Measurements from ENCODE around the gene MC1R.
"Not testable (repeated sequence)": the region's sequence is repeated elsewhere in the genome, so short reads cannot be mapped to it uniquely, and the experiment has no call there.

The MC1R gene

DNA sequence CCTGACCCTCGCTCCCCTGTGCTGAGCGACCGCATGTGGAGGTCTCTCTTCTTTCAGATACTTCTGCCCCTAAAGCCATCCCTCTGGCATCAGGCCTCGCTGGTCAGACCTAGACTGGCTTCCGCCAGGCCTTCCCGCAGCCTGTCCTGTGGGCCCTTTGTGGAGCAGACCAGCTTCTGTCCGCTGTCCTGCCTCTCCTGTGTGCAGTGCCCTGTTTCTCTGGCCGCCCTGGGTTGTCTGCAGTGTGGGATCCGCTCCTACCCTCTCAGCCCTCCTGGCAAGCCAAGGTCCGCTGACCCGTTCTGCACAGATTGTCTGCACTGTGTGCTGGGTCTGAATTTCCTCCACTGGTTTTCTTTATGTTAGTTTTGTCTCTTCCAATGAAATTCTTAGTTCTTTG lies 21.5 kb upstream of the MC1R start:
- DNase-seq, result no peak

DNA sequence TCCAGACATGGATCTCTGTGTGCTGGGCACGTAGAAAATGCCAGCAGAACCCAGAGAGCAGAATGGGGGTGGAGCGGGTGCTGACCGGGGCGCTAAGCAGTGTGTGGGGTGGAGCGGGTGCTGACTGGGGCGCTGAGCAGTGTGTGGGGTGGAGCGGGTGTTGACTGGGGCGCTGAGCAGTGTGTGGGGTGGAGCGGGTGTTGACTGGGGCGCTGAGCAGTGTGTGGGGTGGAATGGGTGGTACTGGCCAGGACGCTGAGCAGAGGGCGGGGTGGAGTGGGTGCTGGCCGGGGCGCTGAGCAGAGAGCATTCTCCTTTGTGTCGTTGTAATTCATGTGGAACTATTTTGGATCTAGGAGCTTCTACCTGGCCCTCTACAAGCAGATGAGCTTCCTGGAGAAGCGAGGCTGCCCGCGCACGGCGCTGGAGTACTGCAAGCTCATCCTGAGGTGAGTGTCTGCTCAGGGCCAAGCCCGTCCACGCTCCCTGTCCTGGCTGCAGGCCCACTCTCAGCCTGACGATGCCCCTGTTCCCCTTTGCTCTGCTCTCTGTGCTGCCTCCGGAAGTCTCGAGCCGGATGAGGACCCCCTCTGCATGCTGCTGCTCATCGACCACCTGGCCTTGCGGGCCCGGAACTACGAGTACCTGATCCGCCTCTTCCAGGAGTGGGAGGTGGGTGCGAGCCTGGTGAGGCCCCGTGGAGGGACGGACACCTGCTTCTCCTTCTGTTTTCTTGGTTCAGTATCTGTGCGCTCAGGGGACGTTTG lies 20.3 kb upstream of the MC1R start:
- no peak for DNase-seq

DNA sequence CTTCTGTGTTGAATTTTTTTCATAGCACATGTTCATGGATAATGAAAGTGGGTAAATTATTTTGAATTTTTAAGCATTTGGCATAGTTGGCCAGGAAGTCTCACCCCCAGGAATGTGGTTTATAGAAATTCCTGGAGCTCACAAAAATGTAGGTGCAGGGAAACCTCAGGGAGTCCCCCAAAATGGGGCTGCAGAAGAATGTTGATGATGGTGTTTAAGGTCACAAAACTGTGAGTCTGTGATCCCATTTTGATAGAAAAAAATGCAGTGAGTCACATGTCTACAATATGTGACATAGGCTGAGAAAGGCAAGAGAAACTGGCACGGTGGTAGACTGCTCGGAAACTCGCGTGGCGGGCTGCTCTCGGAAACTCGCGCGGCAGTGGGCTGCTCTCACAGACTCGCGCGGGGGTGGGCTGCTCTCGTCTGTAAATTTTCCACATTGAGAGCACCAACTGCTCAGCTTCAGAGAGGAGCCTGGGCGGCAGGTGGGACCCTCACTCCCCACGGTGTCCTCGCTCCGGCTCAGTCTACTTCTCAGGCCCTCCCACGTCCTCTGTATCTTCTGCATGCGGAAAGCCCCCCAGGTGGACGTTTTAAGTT lies 18.7 kb upstream of the MC1R start:
- DNase-seq, result no peak

DNA sequence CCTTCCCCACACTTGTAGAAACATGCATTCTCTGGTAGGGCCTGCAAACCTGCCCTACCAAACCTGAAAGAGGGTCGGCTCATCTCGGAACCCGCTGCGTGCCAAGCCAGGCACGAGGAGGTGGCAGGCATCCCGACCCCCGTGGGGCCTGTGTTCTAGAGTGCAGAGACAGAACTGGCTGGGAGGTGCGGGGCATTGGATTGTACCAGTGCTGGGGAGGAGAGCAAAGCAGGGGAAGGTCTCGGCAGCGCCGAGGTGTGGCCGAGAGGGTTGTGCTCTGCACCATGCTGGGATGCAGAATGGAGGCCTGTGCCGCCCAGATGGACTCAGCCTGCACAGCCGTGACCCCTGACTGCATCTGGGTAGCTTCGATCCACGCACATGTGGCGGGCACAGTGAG lies 17.8 kb upstream of the MC1R start:
- no peak for DNase-seq

DNA sequence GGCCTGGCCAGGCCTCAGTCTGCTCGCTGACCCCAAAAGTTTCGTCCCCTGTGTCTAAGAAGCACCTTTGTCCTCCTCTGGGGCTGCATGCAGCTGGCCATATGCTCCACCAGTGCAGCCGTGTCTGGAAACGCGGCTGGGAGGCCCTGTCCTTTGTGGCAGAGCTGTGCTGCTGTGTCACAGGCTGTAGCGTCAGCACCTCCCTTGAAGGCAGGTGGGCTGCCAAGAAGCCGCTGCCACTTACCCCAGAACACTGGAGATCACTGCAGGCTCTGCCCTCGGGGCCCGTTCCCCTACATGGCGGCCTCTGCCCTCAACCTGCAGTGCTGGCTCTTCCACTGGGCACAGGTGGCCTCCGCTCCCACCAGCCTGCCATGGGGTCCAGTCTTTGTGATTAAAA lies 15.7 kb upstream of the MC1R start:
- no peak for DNase-seq

DNA sequence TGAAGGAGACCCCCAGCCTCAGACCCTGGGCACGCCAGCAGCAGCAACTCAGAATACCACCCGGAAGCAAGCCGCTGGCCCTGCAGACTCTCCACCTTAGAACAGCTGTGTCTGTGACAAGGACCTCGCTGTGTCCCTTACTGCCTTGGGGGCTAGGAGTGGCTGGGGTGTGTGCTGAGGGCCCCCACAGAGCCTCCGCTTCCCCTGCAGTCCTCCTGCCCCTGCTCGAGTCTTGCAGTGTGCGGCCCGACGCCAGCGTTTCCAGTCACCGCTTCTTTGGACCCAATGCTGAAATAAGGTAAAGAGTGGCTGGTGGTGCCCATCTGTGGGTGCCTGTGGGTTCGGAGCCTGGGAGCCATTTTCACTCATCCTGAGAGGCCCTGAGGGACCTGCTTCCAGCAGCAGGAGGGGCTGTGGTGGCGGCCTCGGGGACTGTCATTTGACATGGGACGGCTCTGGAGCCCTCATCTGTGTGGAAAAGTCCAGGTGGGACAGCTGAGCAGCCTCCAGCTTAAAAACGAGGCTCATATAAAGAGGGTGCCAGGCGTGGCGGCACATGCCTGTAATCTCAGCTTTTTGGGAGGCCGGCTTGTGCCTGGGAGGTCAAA lies 14.7 kb upstream of the MC1R start:
- no peak for DNase-seq

DNA sequence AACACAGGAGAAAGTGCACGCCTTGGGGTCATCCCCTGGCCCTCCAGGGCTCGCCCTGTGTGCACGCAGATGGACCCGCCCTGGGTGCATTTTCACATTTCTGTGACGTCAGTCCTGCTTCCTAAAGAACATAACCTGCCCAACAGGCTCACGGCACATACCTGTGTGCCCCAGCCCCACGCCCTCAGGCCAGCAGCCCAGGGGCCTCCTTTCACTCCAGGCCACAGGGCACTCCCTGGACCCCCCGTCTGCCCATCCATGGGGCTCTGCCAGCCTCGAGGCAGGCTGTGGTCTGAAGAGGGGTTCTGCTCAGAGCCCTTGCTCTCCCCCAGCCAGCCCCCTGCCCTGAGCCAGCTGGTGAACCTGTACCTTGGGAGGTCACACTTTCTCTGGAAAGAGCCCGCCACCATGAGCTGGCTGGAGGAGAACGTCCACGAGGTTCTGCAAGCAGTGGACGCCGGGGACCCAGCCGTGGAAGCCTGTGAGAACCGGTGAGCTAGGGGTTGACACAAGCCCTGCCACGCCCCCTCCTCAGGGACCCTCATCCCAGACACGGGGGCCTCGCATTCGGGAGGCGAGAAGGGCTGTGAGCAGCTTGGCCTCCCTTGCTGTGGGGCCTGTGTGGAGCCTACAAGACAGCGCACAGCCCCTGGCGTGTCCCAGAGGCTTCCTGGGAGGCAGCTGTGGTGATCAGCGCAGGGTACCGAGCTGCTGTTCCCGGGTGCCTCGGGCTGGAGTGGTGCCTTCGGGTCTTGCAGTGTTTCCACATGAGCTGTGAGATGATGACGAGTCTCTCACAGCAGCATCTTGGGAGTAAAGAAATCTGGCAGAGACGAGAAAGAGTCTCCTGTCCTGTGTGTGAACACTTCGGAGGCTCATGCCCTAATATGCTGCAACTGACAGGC lies 13.8 kb upstream of the MC1R start:
- DNase-seq, result no peak

DNA sequence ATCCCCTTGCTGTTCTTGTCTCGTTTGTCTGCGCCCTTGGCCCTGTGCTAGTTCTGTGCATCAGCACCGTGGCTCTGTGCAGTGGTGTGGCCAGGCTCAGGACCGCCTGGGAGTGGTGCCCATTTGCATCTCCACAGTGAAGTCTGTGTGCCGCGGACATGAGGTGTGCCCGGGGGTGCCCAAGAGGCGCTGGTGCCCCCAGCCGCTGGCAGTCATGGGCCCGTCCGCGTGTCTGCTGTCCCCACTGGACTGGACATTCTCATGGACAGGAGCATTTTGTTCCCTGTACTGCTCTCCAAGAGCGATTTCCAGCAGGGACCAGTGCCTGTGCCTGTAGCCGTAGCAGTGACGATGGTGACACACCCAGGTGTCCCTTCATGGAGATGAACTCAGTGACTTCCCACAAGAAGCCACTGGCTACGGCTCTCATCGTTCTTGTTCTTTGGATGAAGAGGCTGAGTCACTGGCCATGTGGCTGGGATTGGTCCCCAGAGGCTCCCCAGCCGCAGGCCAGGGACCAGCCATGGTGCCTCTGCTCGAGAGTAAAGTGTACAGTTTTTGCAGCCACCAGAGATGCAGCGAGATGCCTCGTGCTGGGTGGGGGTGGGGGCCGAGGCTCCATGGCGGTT lies 13.0 kb upstream of the MC1R start:
- DNase-seq, result no peak

DNA sequence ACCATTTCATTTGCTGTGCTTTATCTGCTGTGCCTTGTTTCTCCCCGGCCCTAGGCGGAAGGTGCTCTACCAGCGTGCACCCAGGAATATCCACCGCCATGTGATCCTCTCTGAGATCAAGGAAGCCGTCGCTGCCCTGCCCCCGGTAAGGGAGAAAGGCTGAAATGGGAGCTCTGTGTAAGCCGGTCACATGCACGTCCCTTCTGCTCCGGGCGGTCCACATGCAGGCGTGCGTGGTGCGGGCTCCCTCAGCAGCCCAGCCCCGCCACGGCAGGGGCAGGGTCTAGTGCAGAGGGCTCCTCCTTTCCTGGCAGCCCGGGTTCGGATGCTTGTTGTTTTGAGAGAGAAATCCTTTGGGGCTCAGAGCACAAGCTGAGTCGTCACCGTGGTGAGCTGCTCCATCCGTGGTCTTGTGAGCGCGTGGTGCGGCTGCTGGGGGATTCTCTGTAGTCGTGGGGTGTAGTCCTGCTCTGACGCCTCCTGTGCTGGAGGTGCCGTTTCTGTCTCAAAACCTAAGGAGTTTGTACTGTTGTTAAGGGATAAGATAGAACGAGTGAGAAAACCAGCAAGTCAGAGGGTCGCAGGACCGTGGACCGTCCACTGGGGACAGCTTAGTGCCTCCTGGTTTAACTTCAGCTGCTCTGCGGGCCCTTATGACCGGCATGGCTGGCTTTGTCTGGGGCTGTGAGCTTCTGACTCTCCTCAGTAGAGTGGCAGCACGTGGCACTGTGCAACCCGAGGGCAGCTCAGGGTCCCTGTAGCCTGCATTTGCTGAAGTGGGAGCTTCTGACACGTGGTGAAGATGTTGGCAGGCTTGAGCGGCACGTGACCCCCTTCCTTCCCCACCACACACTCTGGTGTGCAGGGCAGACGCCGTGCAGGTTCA lies 12.3 kb upstream of the MC1R start:
- DNase-seq, result no peak

DNA sequence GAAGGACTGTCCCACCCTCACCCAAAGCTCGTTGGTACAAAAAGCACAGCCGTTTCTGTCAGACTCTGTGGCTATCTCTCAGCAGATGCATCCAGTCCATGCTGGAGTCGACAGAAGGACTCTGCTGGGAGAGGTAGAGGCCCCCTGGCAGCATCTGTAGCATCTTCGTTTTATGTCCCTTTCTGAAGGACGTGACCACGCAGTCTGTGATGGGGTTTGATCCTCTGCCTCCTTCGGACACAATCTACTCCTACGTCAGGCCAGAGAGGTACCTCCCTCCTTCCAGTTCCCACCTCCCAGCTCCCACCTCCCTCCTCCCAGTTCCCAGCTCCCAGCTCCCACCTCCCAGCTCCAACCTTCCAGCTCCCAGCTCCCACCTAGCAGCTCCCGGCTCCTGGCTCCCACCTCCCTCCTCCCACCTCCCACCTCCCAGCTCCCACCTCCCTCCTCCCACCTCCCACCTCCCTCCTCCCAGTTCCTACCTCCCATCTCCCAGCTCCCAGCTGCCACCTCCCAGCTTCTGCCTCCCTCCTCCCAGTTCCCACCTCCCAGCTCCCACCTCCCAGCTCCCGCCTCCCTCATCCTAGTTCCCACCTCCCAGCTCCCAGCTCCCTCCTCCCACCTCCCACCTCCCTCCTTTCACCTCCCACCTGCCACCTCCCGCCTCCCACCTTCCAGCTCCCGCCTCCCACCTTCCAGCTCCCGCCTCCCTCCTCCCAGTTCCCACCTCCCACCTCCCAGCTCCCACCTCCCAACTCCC lies 11.4 kb upstream of the MC1R start:
- no peak for DNase-seq

DNA sequence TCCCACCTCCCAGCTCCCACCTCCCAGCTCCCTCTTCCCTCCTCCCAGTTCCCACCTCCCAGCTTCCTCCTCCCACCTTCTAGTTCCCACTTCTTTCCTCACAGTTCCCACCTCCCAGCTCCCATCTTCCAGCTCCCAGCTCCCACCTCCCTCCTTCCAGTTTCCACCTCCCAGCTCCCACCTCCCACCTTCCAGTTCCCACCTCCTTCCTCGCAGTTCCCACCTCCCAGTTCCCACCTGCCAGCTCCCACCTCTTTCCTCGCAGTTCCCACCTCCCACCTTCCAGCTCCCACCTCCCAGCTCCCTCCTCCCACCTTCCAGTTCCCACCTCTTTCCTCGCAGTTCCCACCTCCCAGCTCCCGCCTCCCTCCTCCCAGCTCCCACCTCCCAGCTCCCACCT lies 10.4 kb upstream of the MC1R start:
- DNase-seq, result no peak

DNA sequence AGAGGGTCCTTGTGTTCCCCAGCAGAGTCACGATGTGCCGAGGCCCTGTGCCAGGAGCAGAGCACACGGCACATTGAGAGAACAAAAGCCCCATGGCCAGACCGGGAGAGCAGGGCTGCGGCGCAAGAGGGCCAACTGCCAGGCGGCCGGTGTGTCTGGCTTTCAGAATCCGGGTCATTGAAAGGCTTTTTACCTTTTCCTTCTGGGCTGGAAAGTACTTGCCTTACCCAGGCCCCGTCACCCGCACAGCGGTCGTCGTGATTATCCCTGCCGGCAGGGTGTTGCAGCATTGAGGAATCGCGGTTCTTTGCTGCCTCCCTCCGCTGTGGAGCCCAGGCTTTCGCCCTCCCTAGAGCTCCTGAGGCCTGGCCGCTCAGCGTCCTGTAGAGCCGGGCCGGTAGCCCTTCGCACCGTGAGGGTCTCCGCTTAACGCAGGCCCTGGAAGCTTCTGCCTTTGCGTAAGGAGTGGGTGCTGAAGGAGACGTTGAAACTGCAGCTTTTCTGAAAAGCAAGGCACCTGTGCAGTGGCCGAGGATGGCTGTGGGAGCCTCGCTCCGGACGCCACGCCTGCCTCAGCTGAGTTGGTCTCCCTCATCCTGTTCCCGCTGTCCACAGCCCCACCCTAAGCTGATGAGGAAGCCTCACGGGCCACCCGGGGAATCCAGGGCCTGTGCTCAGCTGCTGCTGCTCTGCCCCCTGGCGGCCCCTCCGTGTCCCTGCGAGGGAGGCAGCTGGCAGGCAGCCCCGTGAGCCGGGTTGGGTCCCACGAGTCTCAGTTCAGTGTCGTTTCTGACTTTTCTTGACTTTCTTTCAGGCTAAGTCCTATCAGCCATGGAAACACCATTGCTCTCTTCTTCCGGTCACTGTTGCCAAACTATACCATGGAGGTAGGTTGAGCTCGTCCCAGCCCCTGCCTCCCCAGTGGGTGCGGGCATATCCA lies 8.6 kb upstream of the MC1R start:
- peak in 1 of 2 experiments; percentile 26 for DNase-seq

DNA sequence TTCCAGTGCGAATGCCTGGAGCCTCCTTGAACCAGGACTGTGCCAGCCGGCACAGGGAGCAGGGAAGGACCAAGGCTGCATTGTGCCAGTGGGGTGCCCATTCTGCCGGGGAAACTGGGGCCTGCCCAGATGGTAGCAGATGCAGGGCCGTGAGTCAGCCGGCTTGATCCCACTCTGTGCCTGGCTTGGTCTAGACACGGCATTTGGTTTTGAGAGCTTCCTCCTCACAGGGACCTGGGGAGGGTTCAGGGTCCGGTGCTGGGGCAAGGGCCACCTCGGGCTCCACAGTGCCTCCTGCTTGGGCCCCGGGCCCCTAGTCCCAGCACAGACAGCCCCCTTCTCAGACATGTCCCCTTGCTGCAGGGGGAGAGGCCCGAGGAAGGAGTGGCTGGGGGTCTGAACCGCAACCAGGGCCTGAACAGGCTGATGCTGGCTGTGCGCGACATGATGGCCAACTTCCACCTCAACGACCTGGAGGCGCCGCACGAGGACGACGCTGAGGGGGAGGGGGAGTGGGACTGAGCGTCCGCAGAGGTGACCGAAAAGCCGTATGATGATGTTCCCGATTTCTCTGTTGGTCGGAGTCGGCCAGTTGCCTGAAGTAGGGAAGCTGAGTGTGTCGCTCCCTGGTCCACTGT lies 7.8 kb upstream of the MC1R start:
- no peak for DNase-seq

DNA sequence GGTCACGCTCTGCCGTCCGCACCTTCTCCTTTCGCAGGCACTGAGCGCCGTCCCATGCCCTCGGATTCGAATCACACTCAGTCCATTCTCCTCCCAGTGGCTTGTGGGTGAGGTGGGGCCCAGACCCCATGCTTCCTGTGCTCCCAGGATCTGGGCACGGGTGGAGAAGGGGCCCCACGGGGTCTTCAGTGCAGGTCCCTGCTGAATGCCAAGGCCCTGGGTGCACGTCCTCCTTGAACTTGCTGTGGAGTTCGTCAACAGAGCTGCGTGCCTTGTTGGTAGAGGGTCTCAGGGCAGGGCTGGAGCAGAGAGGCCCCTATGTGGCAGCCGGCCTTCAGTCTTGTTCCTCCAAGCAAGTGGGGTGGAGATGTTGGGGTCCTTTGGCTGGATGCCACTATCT lies 7.3 kb upstream of the MC1R start:
- no peak for DNase-seq

DNA sequence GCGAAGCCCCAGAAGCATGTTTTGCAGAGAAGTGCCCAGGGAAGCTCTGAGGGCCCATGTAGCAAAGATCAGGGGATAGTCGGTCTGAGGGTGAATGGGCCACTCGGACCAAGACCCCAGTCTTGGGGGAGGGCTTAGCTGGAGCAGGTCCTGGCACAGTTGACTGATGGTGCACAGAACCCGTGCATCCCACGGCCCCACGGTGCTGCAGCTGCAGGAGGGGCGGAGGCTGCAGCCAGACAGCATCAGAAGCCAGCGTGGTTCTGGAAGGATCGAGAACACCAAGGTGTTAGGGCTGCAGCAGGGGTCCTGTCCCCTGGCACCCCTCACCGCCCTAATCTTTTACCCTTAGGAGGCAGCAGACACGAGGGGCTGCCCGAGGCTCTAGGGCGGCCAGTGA lies 6.5 kb upstream of the MC1R start:
- DNase-seq, result no peak

DNA sequence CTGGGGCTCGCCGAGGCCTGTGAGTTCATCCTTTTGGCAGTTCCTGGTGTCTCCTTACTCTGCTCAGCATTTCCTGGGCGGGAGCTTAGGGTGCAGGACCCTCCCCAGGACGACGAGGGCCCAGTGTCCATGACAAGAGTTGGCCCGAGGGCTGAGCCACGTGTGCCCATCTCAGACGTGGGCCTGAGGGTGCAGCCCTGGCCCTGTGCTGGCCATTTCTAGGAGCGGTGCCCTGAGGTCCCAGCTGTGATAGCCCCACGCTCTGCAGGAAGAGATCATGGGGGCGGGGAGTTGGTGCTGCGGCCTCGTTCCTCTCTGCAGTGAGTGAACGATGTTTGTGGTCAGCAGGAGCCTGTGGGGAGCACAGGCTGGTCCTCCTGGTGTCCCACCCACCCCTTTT lies 6.0 kb upstream of the MC1R start:
- no peak for DNase-seq

DNA sequence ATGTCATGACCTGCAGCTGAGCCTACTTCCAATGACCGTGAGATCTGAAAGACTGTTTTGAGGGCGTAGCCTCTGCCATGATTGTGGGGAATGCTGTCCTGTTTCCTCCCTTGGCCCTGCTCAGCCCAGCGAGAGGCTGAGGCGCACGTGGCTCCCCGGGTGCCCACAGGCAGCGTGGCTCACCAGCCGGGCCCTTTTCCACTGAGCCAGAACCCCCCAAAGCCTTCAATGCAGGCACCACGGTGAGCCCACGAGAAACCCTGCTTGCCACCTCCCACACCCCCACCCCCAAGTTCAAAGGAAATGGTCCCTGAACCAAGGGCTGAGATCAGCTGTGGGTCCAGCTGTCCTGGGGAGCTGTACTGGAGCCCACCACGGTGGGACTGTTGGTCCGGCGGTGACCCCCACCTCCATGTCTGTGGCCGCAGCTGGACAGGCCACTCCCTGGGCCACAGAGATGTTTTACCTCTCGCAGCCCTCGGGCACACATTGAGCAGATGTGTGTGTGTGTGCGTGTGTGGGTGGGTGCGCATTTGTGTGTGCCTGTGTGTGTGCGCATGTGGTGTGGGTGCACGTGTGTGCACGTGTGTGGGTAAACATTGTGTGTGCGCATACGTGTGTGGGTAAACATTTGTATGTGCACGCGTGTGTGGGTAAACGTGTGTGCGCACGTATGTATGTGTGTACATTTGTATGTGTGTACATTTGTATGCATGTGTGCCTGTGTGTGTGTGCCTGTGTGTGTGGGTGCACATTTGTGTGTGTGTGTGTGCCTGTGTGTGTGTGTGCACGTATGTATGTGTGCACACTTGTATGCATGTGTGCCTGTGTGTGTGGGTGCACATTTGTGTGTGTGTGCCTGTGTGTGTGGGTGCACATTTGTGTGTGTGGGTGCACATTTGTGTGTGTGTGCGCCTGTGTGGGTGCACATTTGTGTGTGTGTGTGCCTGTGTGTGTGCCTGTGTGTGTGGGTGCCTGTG lies 5.0 kb upstream of the MC1R start:
- DNase-seq, result no peak

DNA sequence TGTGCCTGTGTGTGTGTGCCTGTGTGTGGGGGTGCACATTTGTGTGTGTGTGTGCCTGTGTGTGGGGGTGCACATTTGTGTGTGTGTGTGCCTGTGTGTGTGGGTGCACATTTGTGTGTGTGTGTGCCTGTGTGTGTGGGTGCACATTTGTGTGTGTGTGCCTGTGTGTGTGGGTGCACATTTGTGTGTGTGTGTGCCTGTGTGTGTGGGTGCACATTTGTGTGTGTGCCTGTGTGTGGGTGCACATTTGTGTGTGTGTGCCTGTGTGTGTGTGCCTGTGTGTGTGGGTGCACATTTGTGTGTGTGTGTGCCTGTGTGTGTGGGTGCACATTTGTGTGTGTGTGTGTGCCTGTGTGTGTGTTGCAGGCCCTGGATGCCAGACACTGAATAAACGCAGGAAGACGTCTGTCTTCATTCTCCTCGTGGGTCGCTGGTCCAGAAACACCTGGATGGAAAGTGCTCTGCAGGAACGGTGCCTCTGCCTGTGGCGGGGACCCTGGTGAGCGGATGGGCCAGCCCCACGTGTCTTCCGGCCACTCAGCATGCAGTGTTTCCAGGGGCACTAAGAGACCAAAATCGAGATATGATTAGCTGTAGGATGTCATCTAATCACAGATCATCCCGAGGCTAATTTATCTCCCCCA lies 3.9 kb upstream of the MC1R start:
- DNase-seq, result not testable (repeated sequence)

All from NCI-H1930 (cell line).